NCI-H128 (cell line): ENCODE results near the gene PODXL2.
"Not testable (repeated sequence)": the region's sequence is repeated elsewhere in the genome, so short reads cannot be mapped to it uniquely, and the experiment has no call there.

Experiments
- DNase-seq: peaks from one replicate; lab custom pipeline; 2025; ENCODE audit not compliant: unreplicated experiment; lab: John Stamatoyannopoulos, UW

PODXL2 gene

GRCh38 chr3:127704840-127705239 is 75.9 kb downstream of the PODXL2 start:
- not testable (repeated sequence) for DNase-seq

- no peak for DNase-seq
These were observed 77.3 kb downstream of the PODXL2 start for GRCh38 chr3:127706312-127706711.

- no peak for DNase-seq
These were observed 77.9 kb downstream of the PODXL2 start for GRCh38 chr3:127706785-127707351.

GRCh38 chr3:127707851-127708411 is 78.9 kb downstream of the PODXL2 start:
- DNase-seq: no peak

- no peak for DNase-seq
These were observed 79.9 kb downstream of the PODXL2 start for GRCh38 chr3:127708837-127709236.

GRCh38 chr3:127709320-127710060 is 80.5 kb downstream of the PODXL2 start:
- DNase-seq: no peak

GRCh38 chr3:127710155-127710941 is 81.4 kb downstream of the PODXL2 start:
- no peak for DNase-seq

GRCh38 chr3:127711021-127711695 is 82.2 kb downstream of the PODXL2 start:
- no peak for DNase-seq

- no peak for DNase-seq
These were observed 82.9 kb downstream of the PODXL2 start for GRCh38 chr3:127711896-127712295.

GRCh38 chr3:127712461-127712860 is 83.5 kb downstream of the PODXL2 start:
- DNase-seq: no peak

GRCh38 chr3:127712881-127713771 is 84.1 kb downstream of the PODXL2 start:
- DNase-seq: no peak

GRCh38 chr3:127714125-127714571 is 85.2 kb downstream of the PODXL2 start:
- no peak for DNase-seq

- DNase-seq: no peak
These were observed 85.9 kb downstream of the PODXL2 start for GRCh38 chr3:127714866-127715265.

GRCh38 chr3:127715532-127715931 is 86.5 kb downstream of the PODXL2 start:
- no peak for DNase-seq

- DNase-seq: no peak
These were observed 87.4 kb downstream of the PODXL2 start for GRCh38 chr3:127716384-127716783.

GRCh38 chr3:127717357-127718244 is 88.6 kb downstream of the PODXL2 start:
- no peak for DNase-seq

GRCh38 chr3:127718245-127718915 is 89.4 kb downstream of the PODXL2 start:
- no peak for DNase-seq

- DNase-seq: no peak
These were observed 89.9 kb downstream of the PODXL2 start for GRCh38 chr3:127718916-127719290.

GRCh38 chr3:127719369-127719768 is 90.4 kb downstream of the PODXL2 start:
- DNase-seq: no peak
